Hippocampal formation (tissue), 2 donors: ENCODE measurements around the gene AUTS2.

Experiments used
- DNase-seq, 2 donors: peaks; one replicate each; lab custom pipeline; 2025; lab: John Stamatoyannopoulos, UW

Gene AUTS2

DNA sequence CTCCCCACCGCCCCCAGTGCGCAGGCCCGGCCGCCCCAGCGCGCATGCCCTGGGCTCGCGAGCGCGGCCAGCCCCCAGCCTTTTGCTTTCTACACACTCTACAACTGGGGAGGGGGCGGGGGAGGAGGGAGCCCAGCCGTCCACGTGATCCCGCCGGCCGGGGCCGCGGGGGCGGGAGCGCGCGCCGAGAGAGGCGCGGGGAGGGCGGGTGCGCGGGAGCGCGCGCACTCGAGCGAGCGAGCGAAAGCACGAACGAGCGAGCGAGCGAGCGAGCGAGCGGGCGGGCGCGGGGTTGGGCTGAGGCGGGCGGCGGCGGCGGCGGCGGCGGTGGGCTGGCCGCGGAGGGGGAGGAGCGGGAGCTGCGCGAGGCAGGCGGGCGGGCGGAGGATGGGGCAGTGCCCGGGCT lies at the start of gene AUTS2:
Gene AUTS2 (plus strand): TSS at position 395 of the 406 bp plus-strand sequence. CDS start 1,179 bp downstream, outside the sequence.
- DNase-seq, result peak; percentile 85 to 90

DNA sequence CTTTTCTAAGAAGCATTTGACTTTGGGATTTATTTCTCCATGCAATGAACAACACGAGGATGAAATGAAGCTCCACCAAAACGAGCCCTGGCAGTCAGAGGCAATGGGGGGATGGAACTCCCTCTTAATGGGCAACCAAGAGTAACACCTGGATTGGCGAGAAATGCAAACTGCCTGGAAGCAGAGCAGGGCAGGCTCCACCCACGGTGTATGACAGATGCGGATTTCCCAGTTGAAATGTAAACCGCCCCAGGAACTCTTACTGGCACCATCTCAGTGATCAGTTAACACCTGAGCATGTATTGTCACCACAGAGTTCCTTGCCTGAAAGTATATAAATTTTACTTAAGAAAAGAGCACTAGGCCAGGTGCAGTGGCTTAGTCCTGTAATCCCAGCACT lies 47.3 kb upstream of the AUTS2 start:
- DNase-seq, result no peak

DNA sequence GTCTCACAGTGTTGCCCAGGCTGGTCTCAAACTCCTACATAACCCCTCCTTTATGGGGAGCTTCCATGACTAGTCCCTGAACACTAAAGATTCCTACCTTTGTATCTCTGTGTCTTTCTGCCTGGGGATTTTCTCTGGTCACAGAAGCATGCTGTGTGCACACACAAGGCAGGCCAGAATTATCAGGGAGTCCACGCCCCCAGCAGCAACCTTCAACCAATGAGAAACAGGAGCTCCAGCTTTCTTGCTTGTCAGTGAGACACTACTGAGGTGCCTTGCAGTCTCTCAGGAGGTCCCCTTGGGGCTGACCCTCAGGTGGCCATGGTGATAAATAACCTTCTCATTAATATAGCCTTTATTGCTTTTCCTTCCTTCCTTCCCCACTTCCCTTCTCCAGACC lies 45.1 kb upstream of the AUTS2 start:
- no peak for DNase-seq

DNA sequence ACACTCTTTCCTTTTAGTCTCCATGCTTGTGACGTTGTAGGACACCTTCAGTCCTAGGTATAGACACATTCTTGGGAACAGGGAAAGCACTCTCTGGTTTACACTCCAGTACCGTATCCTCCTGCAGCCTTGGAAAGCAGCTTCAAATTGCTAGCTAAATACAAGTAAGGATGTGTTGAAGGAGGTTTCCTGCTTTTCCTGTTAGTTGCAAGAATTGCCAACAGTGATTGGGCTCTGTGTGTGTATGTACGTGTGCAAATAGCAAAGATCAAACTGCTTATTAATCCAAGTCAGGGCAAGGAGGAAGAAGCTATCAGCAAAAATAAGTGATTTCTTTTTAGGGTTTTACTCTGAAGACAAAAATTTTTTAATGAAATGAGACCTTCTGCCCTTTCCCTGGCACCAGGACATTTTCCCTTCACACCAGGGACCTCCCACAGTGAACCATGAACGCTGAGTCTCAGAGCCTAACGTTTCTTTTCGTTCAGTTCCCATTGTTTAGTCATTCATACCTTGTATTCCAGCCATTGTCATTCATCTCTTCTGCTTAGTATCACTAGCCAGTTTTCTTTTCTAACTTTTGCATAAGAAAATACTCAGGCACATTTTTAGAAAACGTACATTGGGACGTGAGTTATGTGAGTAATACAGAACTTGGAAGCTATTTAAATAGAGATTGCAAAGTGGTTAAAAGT lies 36.9 kb upstream of the AUTS2 start:
- DNase-seq, result no peak

DNA sequence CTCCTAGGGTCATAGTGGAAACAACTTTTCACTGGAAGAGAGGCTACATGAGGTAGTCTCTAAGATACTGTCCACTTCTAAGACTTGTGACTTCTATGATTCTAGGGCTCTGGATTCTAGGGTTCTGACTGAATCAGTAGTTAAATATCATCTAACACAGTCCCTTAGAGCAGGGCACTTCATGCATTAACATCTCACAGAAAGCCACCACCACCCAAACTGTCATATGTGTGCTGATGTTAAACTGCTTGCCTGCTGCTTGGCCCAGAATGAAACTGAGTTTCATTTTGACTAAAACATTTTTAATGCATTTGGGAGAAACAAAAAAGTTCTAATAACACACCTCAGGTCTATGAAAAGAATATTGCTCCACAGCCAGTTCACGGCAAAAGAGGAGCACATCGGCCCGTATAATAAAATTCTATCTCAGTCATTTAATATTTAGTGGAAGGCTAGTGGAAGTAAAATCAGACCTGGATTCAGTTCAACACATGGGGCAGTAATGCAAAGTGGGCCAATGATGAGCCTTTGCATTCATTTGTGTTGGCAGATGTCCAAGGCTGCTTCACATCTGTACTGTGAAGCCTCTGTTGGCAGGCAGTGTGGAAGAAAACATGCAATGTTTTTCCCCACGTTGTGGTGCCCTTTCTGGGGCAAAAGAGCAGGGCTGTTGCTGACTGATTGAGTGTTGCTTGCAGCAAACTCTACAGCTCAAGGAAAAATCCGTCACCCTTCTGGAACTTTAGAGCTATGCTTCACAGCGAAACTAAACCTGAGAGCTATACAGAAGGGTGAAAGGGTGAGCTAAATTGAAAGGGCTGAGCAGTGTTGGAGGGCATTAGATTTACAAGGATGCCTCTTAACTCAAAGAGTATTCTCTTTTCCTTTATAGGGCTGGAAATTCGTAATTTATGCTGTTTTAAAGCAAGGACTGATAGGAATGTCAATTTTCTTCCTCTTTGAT lies 33.5 kb upstream of the AUTS2 start:
- peak; percentile 70 to 74 for DNase-seq

DNA sequence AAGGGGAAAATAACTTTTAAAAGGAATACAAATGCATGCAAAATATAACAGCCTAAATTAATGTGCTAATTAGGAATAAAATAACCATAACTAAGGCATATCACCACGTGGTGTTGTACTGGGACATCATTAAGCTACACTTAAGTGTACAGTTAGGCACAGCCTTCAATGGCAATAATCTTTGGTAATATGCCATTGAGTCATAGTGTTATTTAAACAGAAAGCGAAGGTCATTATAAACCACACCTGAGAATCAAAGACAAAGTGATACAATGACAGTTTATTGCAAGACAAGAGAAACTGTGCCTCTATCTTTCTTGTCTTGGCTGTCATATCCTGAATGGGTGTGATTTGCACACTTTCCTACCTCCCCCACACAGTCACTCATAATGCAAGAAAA lies 30.5 kb upstream of the AUTS2 start:
- DNase-seq, result no peak

DNA sequence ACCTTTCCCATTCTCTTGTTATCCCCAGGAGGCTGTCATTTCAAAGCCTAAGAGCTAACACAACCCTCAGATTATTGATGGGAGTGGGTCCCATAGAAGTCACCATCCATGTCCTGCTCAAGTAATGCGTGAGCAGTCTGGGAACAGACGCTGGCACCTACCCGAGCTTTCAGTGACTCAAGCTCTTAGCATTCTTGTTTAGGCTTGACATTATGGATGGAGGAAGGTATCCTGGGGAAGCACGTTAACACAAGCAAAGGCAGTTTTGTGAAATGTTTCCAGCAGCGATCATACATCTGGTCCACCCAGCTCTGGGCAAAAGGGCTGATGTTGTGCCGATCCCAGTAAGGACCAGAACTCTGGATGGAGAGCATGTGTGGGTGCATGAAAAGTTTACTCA lies 30.0 kb upstream of the AUTS2 start:
- DNase-seq, result no peak

DNA sequence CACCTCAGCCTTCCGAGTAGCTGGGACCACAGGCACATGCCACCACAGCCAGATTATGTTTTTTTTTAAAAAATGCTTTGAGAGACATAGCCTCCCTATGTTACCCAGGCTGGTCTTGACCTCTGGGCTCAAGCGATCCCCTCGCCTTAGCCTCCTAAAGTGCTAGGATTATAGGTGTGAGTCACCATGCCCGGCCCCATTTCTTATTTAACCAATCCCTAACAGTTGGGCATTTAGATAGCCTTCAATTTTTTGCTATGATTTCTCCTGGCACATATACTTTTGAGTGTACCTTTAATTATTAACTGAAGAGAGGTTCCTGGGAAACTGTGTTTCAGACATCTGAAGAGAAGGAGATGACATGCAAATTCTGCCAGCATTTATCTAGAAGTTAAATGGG lies 22.6 kb upstream of the AUTS2 start:
- no peak for DNase-seq

DNA sequence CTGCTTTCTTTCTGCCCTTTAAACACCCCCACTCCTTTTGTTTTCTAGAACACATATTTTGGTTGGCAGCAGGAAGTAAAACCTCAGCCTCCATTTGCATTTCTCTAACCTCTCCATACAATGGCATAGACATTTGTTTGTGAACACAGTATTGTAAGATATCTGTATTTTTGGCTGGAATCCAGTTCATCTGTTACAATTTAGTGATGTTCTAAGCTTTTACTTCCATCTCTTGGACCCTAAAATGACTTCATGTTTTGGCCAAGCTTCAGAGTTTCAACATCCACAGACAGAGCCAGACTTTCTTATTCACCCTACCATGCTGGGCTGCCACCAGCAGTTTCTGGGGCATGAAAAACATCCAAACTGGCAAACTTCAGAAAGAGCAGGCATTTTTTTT lies 21.1 kb upstream of the AUTS2 start:
- DNase-seq, result peak in 1 of 2 donors; percentile 53

DNA sequence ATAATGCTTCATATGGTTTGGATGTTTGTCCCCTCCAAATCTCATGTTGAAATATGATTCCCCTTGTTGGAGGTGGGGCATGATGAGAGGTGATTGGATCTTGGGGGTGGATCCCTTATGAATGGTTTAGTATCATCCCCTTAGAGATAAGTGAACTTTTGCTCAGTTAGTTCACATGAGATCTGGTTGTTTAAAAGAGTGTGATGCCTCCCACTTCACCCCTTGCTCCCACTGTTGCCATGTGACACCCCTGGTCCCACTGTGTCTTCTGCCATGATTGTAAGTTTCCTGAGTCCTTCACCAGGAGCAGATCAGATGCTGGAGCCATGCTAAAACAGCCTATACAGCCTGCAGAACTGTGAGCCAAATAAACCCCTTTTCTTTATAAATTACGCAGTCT lies 13.1 kb upstream of the AUTS2 start:
- no peak for DNase-seq

DNA sequence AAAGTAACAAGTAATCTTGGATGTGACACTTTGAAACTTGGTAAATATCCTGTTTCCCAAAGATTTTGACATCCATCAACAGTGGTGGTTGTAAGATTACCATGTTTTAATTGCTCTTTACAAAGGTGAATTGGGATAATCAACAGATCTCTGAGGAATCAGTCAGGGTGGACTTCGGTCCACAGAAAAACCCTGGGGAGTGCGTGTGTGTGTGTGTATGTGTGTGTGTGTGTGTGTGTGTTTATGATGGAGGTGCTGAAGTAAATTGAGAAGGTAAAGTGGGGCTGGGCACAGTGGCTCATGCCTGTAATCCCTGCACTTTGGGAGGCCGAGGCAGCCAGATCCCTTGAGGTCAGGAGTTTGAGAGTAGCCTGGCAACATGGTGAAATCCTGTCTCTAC lies 12.0 kb upstream of the AUTS2 start:
- no peak for DNase-seq

DNA sequence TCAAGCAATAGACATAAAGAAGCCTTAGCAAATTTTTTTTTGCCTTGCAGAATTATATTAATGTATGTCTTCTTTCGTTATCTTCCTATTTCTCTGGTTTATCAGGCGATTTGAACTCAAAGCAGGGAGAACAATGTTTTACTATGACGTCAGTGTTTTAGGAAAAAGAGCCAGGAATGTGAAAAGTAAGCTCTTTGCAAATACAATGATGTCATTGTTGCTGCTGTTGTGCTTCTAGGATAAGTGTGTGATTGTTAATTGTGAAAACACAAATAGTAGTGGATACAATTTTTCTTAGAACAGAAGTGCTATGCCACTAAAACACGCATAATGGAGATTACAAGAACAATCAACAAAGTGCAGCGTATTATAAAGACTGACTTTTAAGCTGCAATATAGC lies 9.5 kb upstream of the AUTS2 start:
- DNase-seq, result peak in 1 of 2 donors; percentile 93

DNA sequence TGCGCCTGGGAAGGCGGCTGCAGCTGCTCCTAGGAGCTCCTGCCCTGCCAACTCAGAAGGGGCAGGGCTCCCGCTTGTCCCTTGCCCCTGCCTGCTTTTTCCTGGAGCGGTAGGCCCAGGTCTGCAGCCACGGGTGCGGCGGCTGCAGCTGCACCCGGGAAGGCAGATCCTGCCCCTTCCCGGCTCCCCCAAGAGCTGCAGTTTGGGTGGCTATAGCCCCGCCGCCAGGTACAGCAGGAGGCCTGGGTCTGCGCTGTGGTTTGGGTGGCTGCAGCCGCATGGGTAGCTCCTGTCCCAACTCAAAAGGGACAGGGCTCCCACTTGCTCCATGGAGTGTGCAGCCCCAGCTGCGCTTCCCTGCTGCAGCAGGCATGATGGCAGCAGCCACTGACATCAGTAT lies 6.5 kb upstream of the AUTS2 start:
- DNase-seq, result no peak

DNA sequence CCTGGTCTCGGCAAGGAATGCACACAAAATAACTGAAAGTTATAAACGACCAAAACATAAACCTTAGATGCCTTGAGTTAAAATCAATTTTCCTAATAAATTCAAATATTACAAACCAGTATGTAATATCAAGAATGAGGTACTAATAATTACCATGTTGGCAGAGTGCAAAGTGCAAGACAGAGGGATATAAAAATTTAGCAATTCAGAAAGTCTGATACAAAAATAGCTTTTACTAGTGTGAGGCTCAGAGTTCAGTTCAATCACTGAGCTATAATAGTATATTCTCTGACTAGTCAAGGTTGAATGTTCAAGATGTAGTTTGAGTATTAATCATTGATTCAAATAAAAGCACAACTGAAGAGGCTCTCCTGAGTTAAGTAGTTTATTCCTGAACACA lies 4.8 kb upstream of the AUTS2 start:
- no peak for DNase-seq

DNA sequence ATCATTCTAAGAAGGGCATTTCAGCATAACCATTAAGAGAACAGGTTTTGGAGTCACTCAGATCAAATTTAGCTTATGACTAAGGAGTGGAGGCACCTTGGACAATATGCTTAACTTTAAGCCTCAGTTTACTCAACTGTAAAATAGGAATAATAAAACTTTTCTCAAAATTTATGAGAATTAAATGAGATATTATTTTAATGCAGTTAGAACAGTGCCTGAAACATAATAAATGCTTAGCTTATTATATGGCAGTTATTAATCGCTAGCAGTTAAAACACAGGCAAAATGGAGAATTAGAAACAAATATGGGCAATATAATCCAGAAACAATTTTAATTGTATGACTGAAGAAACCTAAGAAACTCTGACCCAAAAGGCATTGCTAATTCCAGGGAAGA lies 2.9 kb upstream of the AUTS2 start:
- DNase-seq, result no peak

DNA sequence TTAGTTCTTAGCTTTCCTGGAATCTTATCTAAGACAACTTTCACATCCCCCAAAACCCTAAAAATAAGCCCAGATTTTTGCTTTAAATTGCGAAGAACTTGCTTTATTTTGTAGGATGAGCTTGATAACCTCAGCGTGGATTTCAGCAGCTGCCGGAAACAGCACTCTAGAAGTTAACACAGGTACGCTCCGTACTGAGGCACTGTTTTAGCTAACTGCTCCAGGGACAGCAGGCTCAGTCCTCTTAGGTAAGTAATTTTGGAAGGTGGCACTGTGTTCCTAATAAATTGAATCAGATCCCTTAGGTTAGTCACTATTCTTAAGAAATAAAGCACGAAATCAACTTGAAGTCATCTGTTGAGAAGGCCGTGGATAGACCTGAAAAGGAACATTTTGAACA lies 2.2 kb upstream of the AUTS2 start:
- no peak for DNase-seq

DNA sequence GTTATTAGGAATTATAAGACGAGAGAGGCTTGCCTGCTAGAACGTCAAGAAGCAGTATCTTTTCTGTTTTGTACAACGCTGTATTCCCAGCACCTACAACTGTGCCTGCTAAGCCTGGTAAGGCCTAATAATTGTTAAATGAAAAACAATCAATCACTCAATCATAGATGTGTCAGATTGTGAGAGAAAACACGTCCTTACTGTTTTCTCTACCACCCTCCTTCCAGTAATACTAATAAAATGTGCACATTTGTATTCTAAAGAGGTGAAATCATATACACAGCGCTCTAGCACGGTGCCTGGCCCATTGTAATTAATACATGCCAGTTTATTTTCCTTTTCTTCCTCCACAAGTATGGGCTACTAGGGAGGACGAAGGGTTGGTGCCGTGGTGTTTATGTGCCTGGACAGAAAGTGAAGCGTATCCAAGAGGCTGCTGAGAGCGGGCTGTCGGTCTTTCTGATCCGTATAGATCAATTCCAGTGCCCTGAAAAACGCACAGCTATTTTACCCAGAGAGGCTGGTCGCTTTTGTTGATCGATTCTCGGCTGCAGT lies 1.5 kb upstream of the AUTS2 start:
- DNase-seq, result no peak

DNA sequence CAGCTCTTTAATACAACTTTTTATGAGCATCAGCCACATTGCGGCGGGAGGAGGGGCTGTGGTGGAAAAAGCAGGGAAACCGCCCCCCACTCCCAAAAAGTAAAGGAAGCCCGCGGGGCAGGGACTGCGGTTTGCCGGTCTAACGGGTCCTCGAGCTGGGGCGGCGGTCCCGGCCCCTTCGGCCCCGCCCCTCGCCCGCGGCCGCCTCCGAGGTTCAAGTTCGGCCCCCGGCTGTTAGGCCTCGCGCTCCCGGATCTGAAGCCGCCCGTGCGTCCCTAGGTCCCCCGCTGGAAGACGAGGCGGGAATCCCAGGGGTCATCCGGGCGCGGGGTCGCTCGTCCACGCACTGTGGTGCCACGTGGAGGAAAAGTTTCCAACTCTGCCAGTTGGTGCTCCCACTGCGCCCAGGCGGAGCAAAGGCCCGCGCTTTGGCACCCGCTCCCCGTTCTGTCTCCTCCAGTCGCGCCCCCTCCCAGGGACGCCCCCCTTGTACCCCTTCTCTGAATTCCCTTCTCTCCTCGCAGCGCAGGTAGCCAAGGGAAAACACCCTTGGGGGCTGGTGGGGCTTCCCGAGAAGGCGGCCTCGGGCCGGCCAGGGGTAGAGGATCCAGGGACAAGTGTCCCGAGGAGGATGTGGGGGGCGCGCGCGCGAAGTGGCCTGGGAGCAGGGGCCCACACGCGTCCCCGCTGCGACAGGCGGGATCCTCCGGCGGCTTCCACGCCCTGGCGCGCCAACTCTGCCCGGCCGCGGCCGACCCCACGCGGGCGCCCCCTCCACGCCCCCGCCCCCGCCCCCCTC lies 798 bp upstream of the AUTS2 start:
- peak in 1 of 2 donors; percentile 56 for DNase-seq

DNA sequence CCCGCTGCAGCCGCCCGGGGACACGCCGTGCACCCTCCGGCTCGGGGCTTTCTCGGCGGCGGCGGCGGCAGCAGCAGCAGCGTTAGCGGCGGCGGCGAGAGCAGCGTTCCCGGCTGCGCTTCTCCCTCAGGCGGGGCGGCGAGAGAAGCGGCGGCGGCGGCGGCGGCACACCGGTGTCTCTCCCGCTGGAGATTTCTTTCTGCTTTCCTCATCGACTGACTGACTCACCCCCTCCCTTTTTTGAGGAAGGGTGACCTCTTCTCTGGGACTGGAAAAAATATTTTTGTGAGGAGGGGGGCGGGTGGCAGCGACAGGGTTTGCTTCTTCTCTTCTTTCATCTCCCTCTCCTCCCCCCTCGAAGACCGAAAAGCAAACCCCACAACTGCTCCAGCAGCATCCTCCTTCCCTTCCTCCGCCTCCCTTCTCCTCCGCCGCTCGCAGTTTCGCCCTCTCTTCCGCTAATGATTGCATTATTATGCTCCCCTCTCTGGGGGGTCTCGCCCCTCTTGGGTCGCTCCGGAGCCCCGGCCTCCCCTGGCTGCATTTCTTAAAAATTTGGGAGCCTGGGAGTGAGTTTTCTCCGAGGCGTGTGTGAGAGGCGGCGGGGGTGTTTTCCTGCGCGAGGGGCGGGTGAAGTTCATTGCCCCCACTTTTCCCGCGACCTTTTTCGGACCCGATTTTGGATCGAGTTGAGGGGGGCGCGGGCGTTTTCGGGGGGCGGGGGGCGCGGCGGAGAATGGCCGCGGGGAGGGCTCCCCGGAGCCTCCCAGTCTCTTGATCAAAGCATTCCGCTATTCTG lies 411 bp downstream of the AUTS2 start:
- DNase-seq, result peak; percentile 31 to 65

DNA sequence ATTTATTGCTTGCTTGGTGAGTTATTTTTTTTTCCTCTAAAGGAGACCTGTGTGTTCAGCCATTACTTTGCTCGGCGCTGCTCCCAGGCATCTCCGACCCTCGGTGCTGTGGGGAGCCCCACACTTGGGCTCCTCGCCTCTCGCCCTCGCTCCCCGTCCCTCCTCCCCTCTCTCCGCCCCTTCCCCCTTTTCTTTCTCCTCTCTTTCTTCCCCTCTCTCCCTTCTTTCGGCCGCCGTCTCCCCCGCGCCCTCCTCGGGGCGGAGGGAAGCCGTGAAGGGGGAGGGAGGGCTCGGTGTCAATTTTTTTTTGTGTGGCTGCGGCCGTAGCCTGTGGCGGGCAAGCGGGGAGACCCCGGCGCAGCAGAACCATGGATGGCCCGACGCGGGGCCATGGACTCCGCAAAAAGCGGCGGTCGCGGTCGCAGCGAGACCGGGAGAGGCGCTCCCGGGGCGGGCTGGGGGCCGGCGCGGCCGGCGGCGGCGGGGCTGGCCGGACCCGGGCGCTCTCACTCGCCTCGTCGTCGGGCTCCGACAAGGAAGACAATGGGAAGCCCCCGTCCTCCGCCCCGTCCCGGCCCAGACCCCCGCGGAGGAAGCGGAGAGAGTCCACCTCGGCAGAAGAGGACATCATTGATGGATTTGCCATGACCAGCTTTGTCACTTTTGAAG lies 1.1 kb downstream of the AUTS2 start:
- DNase-seq, result peak in 1 of 2 donors; percentile 17
